H1 (cell line): Measurements from ENCODE around the gene HOGA1. TPM values are rescaled to one million over a fixed set of nuclear protein-coding genes. Genes with fewer than 3 reads are reported as not detected.

Source experiments
- ASH2L ChIP-seq: fragments of 200-600, 300-600 bp; sonication (generic); IDR thresholded peaks from one replicate; pipeline ENCODE4 v1.7.1; 2017; ENCODE audit warnings: low read length
- BRCA1 ChIP-seq: IDR thresholded peaks from 2 replicates; pipeline ENCODE4 v1.6.1; 2012; ENCODE audit warnings: low read depth, low read length, improper control_type of control experiment
- CTBP2 ChIP-seq: IDR thresholded peaks from 2 replicates; pipeline ENCODE4 v1.7.0; 2011; ENCODE audit warnings: borderline replicate concordance, mild to moderate bottlenecking, moderate library complexity, mixed read lengths, low read length; ENCODE audit not compliant: insufficient read depth, insufficient read length
- E2F6 ChIP-seq: IDR thresholded peaks from 2 replicates; pipeline ENCODE4 v1.6.1; 2012; ENCODE audit warnings: inconsistent platforms
- KDM1A ChIP-seq: fragments of 200-600, 300-600 bp; sonication (generic); IDR thresholded peaks from 2 replicates; pipeline ENCODE4 v1.7.1; 2016; ENCODE audit warnings: mild to moderate bottlenecking, low read length, borderline replicate concordance
- RFX5 ChIP-seq: IDR thresholded peaks from 2 replicates; pipeline ENCODE4 v1.6.1; 2011; ENCODE audit warnings: low read depth, low read length, improper control_type of control experiment, borderline replicate concordance
- SIN3A ChIP-seq, 2 experiments: IDR thresholded peaks in 1 of 2; conservative IDR thresholded peaks in 1 of 2; 2 replicates each; pipeline ENCODE4 v1.6.1; 2011 to 2012; ENCODE audit warnings: low read length in 2 of 2, improper control_type of control experiment in 1 of 2, low read depth in 1 of 2, mild to moderate bottlenecking in 1 of 2
- SIRT6 ChIP-seq: IDR thresholded peaks from one replicate; pipeline ENCODE4 v1.7.1; 2012; ENCODE audit warnings: low read length, inconsistent platforms
- polyA plus RNA-seq, 7 experiments: library from polyadenylated mRNA; depleted of rRNA in 3 of 7; stranded (reverse) in 5 of 7; unstranded in 2 of 7; fragments of >200 nt in 5 of 7; fragments of 200-250 nt in 2 of 7; gene quantifications; 1 replicate in 5 of 7; 2 replicates in 1 of 7; 4 replicates in 1 of 7; pipeline versions ENCODE4 v1.2.1 to v1.2.3, GENCODE V29; 2011 to 2013; ENCODE audit warnings: missing spikeins in 2 of 7, mixed read lengths in 2 of 7
- total RNA-seq: library from RNA; stranded (reverse); fragmentation: NEBNext Ultra II Directional; extraction: Animal tissue kit (Norgen Biotek cat#: 25700); gene quantifications from 2 replicates; pipeline ENCODE4 v1.2.1, GENCODE V29; 2021

Gene HOGA1
- total and polyA plus RNA-seq, 2 of the 8 experiments (the other 6 are each of a cell fraction or from before 2014, with no cell fraction given): 0.28 to 1.00 TPM

GRCh38 chr10:97608991-97609561, 24.9 kb downstream of the HOGA1 start (continued):
- TF ChIP-seq BRCA1 (no peak), KDM1A (no peak), SIN3A (conservative IDR thresholded peaks at IDR 0.05 in 1 of 2, IDR thresholded peaks at IDR 0.05 in 1 of 2; ENCODE audit: low read depth in 1 of 2, low read length in 2 of 2) (no peak), E2F6 (no peak), CTBP2 (no peak), SIRT6 (no peak), RFX5 (no peak), ASH2L (no peak)
